ENCODE measurements around the gene NBPF11. TPM values are rescaled to one million over a fixed set of nuclear protein-coding genes. Genes with fewer than 3 reads are reported as not detected.
"Not testable (repeated sequence)": the region's sequence is repeated elsewhere in the genome, so short reads cannot be mapped to it uniquely, and the experiment has no call there.

NBPF11 gene
- total RNA-seq, 1 donor from 2014 or later = 3.4 TPM

GRCh38 chr1:148078090-148078489 is 74.0 kb downstream of the NBPF11 start:
- intact Hi-C loops (cut with DNase I); DNase-seq (ENCODE audit: missing footprints): not testable (repeated sequence)
- ATAC-seq = peak; percentile 63

GRCh38 chr1:148077458-148077857 is 74.6 kb downstream of the NBPF11 start:
- intact Hi-C loops (cut with DNase I); DNase-seq (ENCODE audit: missing footprints); ATAC-seq: not testable (repeated sequence)

GRCh38 chr1:148073392-148073791 is 78.7 kb downstream of the NBPF11 start:
- intact Hi-C loops (cut with DNase I); DNase-seq (ENCODE audit: missing footprints); ATAC-seq: not testable (repeated sequence)

- DNase-seq (ENCODE audit: missing footprints); ATAC-seq; intact Hi-C loops (cut with DNase I): not testable (repeated sequence)
Observed at GRCh38 chr1:148068606-148069005, 83.5 kb downstream of the NBPF11 start.

GRCh38 chr1:148068201-148068600 is 83.9 kb downstream of the NBPF11 start:
- not testable (repeated sequence) for ATAC-seq; DNase-seq (ENCODE audit: missing footprints)

GRCh38 chr1:148060294-148060701 is 91.8 kb downstream of the NBPF11 start:
- intact Hi-C loops (cut with DNase I); DNase-seq (ENCODE audit: missing footprints); ATAC-seq: not testable (repeated sequence)

More at GRCh38 chr1:148068201-148068600, 83.9 kb downstream of the NBPF11 start:
- intact Hi-C loops (cut with DNase I) = not testable (repeated sequence)

GRCh38 chr1:148057384-148057783 is 94.7 kb downstream of the NBPF11 start:
- DNase-seq (ENCODE audit: missing footprints); intact Hi-C loops (cut with DNase I); ATAC-seq: not testable (repeated sequence)

Other genes starting within 250 kb of the NBPF11 start
- gene GJA8, start 249.5 kb downstream of the NBPF11 start, total RNA-seq = not detected
- 8.0 TPM for gene GPR89B, start 223.9 kb downstream of the NBPF11 start, total RNA-seq

All from Right ventricle myocardium inferior (tissue), 1 donor.